Measurements from ENCODE around the gene NTSR1. TPM values are rescaled to one million over a fixed set of nuclear protein-coding genes. Genes with fewer than 3 reads are reported as not detected.
A peak's percentile ranks its signal among the peaks of the same experiment; 100 is the strongest.

The NTSR1 gene
- total and polyA plus RNA-seq, 2 of the 13 experiments (the other 11 are each of a cell fraction or from before 2014, with no cell fraction given): 0.09 to 0.12 TPM

GRCh38 chr20:62776692-62777527 lies 68.3 kb downstream of the NTSR1 start (continued):
- TF ChIP-seq ZBTB40 (IDR thresholded peaks at IDR 0.05) (no peak), ZBTB40 (CRISPR knock-in tag; IDR thresholded peaks at IDR 0.05) (no peak), ZNF629 (CRISPR knock-in tag; conservative IDR thresholded peaks at IDR 0.05) (no peak), THRA (CRISPR knock-in tag; IDR thresholded peaks at IDR 0.05; ENCODE audit: borderline replicate concordance) (no peak), ZXDC (CRISPR knock-in tag; IDR thresholded peaks at IDR 0.05) (no peak), TAF1 (CRISPR knock-in tag; IDR thresholded peaks at IDR 0.05) (peak; percentile 13; the same call in 1 of the 2 replicates), HES4 (CRISPR knock-in tag; IDR thresholded peaks at IDR 0.05; ENCODE audit: borderline replicate concordance) (peak; percentile 11; the same call in 1 of the 2 replicates), FUBP1 (CRISPR knock-in tag; IDR thresholded peaks at IDR 0.05; ENCODE audit: borderline replicate concordance) (no peak)
- TF ChIP-seq, protein P1, sequence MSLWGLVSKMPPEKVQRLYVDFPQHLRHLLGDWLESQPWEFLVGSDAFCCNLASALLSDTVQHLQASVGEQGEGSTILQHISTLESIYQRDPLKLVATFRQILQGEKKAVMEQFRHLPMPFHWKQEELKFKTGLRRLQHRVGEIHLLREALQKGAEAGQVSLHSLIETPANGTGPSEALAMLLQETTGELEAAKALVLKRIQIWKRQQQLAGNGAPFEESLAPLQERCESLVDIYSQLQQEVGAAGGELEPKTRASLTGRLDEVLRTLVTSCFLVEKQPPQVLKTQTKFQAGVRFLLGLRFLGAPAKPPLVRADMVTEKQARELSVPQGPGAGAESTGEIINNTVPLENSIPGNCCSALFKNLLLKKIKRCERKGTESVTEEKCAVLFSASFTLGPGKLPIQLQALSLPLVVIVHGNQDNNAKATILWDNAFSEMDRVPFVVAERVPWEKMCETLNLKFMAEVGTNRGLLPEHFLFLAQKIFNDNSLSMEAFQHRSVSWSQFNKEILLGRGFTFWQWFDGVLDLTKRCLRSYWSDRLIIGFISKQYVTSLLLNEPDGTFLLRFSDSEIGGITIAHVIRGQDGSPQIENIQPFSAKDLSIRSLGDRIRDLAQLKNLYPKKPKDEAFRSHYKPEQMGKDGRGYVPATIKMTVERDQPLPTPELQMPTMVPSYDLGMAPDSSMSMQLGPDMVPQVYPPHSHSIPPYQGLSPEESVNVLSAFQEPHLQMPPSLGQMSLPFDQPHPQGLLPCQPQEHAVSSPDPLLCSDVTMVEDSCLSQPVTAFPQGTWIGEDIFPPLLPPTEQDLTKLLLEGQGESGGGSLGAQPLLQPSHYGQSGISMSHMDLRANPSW (CRISPR knock-in tag; IDR thresholded peaks at IDR 0.05; ENCODE audit: borderline replicate concordance): no peak
